HUES64 (cell line): ENCODE measurements around the gene PPM1H.

ENCODE experiments used
- H3K27ac ChIP-seq: 2 replicates; pipeline ENCODE4 v1.7.0; 2013; ENCODE audit warnings: low read depth, low read length, inconsistent platforms
- H3K27me3 ChIP-seq: 2 replicates; pipeline ENCODE4 v1.6.1; 2013; ENCODE audit warnings: mild to moderate bottlenecking, low read length; ENCODE audit not compliant: insufficient read depth
- H3K36me3 ChIP-seq: 2 replicates; pipeline ENCODE4 v1.6.1; 2013; ENCODE audit warnings: mild to moderate bottlenecking, low read length; ENCODE audit not compliant: insufficient read depth
- H3K4me1 ChIP-seq: 2 replicates; pipeline ENCODE4 v1.6.1; 2013; ENCODE audit warnings: mild to moderate bottlenecking, low read length, moderate library complexity; ENCODE audit not compliant: insufficient read depth
- H3K4me3 ChIP-seq: 2 replicates; pipeline ENCODE4 v1.5.1; 2013; ENCODE audit warnings: mild to moderate bottlenecking, low read length, moderate library complexity
- H3K9ac ChIP-seq: 2 replicates; pipeline ENCODE4 v1.6.1; 2013; ENCODE audit warnings: mild to moderate bottlenecking, low read depth, low read length
- H3K9me3 ChIP-seq: 2 replicates; pipeline ENCODE4 v1.6.1; 2013; ENCODE audit warnings: low read depth, low read length; ENCODE audit not compliant: insufficient read depth
- WGBS: fragments of 150-250, 120-280 bp; methylation state at CpG from one replicate; pipeline ENCODE4 v1.1.7; 2013; ENCODE audit warnings: missing lambda C conversion rate; 5-methylcytosine and 5-hydroxymethylcytosine counted together

Gene PPM1H

DNA sequence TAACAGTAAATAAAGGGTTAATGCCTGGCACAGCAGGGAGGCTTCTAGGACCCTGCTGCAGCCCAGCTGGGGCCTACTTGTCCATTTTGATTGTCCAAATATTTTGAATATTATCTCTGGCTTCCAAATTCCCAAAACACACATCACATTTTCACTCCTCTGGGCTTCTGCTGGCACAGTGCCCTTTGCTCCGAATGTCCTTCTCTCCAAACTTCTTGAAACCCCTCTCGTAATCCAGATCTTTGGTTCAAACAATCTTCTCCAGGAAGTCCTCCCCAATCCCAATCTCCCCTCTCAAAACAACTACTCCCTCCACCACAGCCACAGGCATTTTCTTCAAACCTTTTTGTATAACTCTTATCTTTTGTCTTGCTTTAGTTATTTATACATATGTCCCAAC, 225.6 kb downstream of the PPM1H start:
- no peaks in the 10 kb centered on the region for H3K9me3 ChIP-seq
- no peak overlapping the region for H3K4me3 ChIP-seq
- peaks cover 13% of the 10 kb centered on the region for H3K4me1 ChIP-seq
- no peaks in the 10 kb centered on the region; the same call in 1 of the 2 replicates for H3K36me3 ChIP-seq
- H3K27me3 ChIP-seq: no peaks in the 10 kb centered on the region
- no peak overlapping the region for H3K9ac ChIP-seq
- no peak overlapping the region for H3K27ac ChIP-seq
- WGBS: 89% methylated on average over 2 of the region's 2 CpGs

DNA sequence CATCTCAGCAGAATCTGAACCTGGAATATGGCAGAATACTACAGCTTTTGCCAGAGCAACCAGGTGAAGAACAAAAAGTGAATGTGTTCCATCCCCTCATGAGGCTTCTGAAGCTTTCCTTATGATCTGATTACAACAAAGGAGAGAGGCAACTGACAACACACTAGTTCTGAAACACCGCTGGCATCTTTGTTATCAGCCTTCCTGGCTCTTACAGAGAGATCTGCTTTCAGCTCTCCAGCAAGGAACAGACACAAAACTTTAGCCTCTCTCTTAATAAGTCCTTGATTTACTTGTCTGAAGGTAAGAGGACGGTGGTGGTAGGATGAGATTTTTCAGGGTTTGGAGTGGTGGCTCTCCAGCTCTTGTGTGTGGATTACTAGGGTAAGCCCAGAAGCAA, 227.0 kb downstream of the PPM1H start:
- Histone ChIP-seq H3K36me3 (no peaks in the 10 kb centered on the region; the same call in 1 of the 2 replicates), H3K27me3 (no peaks in the 10 kb centered on the region), H3K4me3 (no peak overlapping the region), H3K27ac (no peak overlapping the region), H3K4me1 (peaks cover 23% of the 10 kb centered on the region), H3K9ac (no peak overlapping the region), H3K9me3 (no peaks in the 10 kb centered on the region)
- 88% methylated on average over 2 of the region's 2 CpGs for WGBS

DNA sequence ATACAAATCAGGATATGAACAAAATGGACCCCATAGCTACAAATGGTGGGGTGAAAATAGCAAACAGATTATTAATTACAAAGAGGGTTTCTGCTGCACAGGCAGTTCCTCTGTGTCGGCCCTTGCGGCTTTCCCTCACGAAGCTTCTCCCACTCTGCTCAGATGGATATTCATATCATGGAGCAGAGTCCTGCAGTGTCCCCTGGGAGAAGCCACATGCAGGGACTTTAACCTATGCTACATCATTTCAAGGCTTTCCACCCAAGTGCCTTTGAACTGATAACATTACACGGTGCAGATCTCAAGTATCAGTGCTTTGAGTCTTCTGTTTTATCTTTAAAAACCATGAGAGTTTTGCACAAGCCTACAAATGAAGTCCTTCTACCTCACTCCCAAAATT, 229.1 kb downstream of the PPM1H start:
- Histone ChIP-seq H3K4me3 (no peak overlapping the region), H3K9me3 (no peaks in the 10 kb centered on the region), H3K9ac (no peak overlapping the region), H3K27ac (no peak overlapping the region), H3K4me1 (peaks cover 36% of the 10 kb centered on the region), H3K27me3 (no peaks in the 10 kb centered on the region), H3K36me3 (no peaks in the 10 kb centered on the region; the same call in 1 of the 2 replicates)
- 92% methylated on average over 4 of the region's 4 CpGs for WGBS

DNA sequence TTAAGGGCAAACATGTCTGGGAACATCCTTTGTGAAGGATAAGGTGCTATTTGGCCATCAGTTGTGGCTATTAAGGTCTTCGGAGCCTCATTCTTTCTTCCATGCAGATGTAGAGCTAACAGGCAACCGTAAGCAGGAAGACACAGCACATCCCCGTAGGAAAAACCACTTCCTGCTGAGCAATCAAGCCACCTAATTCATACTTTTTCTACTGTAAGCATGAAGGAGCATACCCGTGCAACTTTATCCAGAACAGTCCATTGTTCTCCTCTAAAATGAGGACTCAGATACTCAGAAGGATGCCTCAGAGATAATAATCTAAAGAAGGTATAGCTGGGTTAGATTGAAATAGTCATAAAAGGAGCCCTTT, 232.0 kb downstream of the PPM1H start:
- Histone ChIP-seq H3K27ac (peak overlapping the region; percentile 52; the same call in 1 of the 2 replicates), H3K36me3 (no peaks in the 10 kb centered on the region; the same call in 1 of the 2 replicates), H3K4me1 (peaks cover 36% of the 10 kb centered on the region), H3K9me3 (no peaks in the 10 kb centered on the region), H3K9ac (no peak overlapping the region), H3K27me3 (no peaks in the 10 kb centered on the region), H3K4me3 (no peak overlapping the region)
- 34% methylated on average over 4 of the region's 4 CpGs for WGBS

DNA sequence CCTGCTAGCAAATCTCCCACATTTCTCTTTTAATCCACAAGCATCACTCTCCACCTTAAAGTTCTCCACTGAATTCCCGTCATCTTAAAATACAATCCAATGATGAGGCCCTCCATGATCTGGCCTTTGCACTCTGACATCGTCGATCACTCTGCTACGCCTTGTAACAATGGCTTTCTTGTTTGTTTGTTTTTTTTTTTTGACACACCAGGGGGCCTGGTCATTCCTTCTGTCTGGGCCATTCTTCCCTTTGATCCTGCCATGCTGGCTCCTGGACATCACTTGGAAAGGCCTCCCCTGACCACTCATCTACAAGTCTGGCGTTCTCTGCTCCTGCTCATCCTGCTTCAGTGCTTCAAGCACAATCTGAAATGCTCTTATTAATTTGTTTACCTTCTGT, 233.5 kb downstream of the PPM1H start:
- Histone ChIP-seq H3K27ac (no peak overlapping the region), H3K27me3 (no peaks in the 10 kb centered on the region)
- 82% methylated on average over 5 of the region's 5 CpGs for WGBS

DNA sequence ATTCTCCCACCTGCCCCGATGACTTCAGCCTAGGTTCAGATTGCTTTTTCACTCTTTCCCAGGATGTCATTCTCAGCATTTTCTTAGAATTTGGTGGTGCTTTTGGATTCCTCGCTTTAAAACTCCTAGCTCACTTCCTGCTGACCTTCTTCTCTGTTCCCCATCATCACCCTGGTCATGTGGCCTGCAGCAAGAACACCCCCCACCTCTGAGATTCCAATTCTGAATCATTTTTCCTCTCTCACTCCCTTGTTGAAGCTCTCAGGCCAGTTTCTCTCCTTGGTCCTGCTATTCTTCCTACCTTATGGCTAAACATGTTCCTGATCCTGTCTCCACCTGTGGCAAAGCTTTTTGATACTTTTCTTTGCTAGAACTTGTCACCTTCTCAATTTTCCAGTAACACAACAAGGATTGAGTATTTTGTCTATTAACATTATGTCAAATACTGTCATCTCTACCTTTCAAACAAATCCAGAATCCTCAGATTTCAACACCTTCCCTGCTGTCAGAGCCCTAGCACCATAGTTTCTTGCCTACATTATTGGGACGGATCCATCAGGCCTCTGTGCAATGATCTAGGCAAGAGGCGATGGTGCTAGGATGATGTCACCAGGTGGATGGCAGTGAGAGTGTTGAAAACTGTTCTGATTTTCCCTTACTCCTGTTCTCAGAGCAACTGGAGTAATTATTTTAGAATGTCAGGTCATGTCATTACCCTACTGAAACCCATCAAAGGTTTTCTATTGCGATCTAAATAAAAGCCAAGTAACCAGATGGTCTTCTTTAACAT, 234.7 kb downstream of the PPM1H start:
- Histone ChIP-seq H3K27me3 (no peaks in the 10 kb centered on the region), H3K4me1 (peaks cover 38% of the 10 kb centered on the region), H3K27ac (no peak overlapping the region), H3K36me3 (no peaks in the 10 kb centered on the region), H3K9me3 (no peaks in the 10 kb centered on the region), H3K9ac (no peak overlapping the region), H3K4me3 (no peak overlapping the region)
- WGBS: 93% methylated on average over 5 of the region's 5 CpGs

More for the DNA sequence above, 233.5 kb downstream of the PPM1H start:
- Histone ChIP-seq H3K36me3 (no peaks in the 10 kb centered on the region), H3K9me3 (no peaks in the 10 kb centered on the region), H3K9ac (no peak overlapping the region), H3K4me1 (peaks cover 36% of the 10 kb centered on the region), H3K4me3 (no peak overlapping the region)

DNA sequence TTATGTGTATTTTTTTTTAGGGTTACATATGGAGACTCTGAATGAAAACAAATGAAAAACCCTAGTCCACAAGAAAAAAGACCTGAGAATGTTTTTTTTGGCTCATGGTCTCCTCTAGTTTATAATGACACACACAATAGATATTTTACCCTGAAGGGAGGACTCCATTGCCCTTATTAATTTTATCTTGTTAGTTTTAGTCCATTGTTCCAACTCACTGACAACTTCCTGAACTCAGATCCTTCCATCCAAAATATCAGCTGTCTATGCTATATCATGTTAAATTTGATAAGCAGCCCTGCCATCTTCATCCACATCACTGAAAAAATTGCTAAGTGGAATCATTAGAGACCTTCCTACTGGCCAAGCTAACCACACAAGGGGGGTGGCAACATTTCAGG, 236.2 kb downstream of the PPM1H start:
- H3K27ac ChIP-seq: no peak overlapping the region

DNA sequence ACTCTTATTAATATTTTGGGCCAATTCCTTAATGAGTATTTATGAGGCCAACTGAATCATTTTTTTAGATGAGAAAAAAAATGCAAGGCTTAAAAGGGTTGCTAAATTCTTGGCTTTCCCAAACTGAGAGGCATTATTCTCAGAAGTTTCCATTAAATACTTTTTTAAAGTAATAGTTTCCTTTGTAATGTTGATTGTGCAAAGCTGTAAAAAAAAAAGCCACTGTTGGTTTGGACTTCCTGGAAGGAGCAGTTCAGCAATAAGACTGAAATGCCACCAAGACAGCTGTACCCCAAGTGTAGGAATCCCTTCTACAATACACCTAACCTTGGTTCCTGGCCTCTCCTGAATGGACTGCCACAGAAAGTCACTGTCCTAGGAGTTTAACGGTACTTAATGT, 237.1 kb downstream of the PPM1H start:
- Histone ChIP-seq H3K36me3 (peaks cover under 1% of the 10 kb centered on the region), H3K27me3 (no peaks in the 10 kb centered on the region), H3K4me3 (no peak overlapping the region), H3K4me1 (peaks cover 24% of the 10 kb centered on the region), H3K9me3 (no peaks in the 10 kb centered on the region), H3K9ac (no peak overlapping the region), H3K27ac (no peak overlapping the region)
- 81% methylated on average over 1 of the region's 1 CpG for WGBS

More for the DNA sequence above, 236.2 kb downstream of the PPM1H start:
- Histone ChIP-seq H3K27me3 (no peaks in the 10 kb centered on the region), H3K4me1 (peaks cover 32% of the 10 kb centered on the region), H3K36me3 (no peaks in the 10 kb centered on the region), H3K9me3 (no peaks in the 10 kb centered on the region), H3K4me3 (no peak overlapping the region), H3K9ac (no peak overlapping the region)

DNA sequence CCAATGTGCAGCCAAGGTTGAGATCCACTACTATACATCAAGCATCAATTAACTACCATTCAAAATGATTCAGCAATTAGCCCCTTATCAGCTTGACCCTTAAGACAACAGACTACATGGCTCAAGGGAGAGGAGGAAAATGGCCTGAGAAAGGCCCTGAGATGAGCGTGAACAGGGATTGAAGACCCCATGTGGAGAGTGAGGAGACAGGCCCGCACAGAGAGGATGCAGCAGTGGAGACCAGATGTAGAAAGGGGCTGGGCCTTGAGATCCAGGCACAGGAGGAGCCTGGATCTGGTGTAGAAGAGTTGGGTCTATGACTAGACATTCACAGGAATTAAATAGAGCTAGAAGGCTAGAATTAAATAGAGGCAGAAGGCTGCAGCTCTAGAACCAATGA, 239.3 kb downstream of the PPM1H start:
- Histone ChIP-seq H3K9ac (no peak overlapping the region), H3K27me3 (no peaks in the 10 kb centered on the region), H3K9me3 (no peaks in the 10 kb centered on the region), H3K4me3 (no peak overlapping the region), H3K4me1 (0 out of 2 replicates have a peak, but pooled peaks cover 7% of the 10 kb centered on the region), H3K36me3 (peaks cover 12% of the 10 kb centered on the region), H3K27ac (no peak overlapping the region)
- WGBS: 41% methylated on average over 2 of the region's 2 CpGs

DNA sequence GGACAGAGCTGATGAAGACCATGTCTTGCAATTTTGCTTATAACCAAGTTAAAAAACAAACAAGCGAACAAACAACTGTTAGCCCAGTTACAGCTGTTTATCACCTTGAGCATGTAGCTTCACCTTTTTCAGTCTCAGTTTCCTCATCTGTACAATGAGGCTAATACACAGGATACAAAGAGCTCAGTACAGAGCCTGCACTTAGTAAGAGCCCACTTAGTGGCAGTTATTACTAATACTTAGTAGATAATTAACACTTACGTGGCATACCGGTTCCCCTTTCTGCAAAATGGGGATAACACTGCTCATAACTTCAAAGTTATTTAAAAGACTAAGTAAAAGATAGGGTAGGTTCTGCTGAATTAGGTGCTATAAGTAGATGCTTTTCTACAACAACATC, 240.3 kb downstream of the PPM1H start:
- H3K9me3 ChIP-seq: no peaks in the 10 kb centered on the region
- no peak overlapping the region for H3K9ac ChIP-seq
- WGBS: 88% methylated on average over 3 of the region's 3 CpGs
- H3K36me3 ChIP-seq: peaks cover 17% of the 10 kb centered on the region
- no peak overlapping the region for H3K4me3 ChIP-seq
- H3K27ac ChIP-seq: no peak overlapping the region
- H3K4me1 ChIP-seq: 0 out of 2 replicates have a peak, but pooled peaks cover 7% of the 10 kb centered on the region
- H3K27me3 ChIP-seq: no peaks in the 10 kb centered on the region

DNA sequence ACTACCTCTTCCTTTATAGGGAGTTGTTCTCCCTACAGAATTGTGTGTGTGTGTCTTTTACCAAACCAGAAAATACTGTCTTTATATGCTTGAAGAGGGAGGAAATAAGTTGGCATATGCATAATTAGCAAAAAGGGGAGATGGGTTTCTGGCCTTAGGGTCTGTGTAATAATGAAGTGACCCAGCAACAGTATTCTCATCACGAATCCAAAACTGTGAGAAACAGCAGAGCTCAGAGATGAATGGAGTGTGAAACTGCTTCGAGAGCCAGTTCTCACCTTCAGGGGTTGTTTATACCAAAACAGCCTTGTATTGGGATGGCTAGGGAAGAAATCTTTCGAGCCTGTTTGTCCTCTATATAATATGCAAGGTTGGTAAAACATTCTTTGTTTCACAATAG, 240.8 kb downstream of the PPM1H start:
- H3K4me3 ChIP-seq: no peak overlapping the region
- 0 out of 2 replicates have a peak, but pooled peaks cover 7% of the 10 kb centered on the region for H3K4me1 ChIP-seq
- H3K27me3 ChIP-seq: no peaks in the 10 kb centered on the region
- H3K9ac ChIP-seq: no peak overlapping the region
- H3K36me3 ChIP-seq: peaks cover 21% of the 10 kb centered on the region
- no peak overlapping the region for H3K27ac ChIP-seq
- H3K9me3 ChIP-seq: no peaks in the 10 kb centered on the region
- 70% methylated on average over 2 of the region's 3 CpGs for WGBS
